Right atrium auricular region (tissue), 2 donors: ENCODE data around the gene PARP11. TPM values are rescaled to one million over a fixed set of nuclear protein-coding genes. Genes with fewer than 3 reads are reported as not detected.

Experiments
- DNase-seq: peaks from one replicate; pipeline ENCODE4 v3.0.0-alpha.2; 2019; ENCODE audit warnings: low spot score
- H3K27ac ChIP-seq, 2 donors: fragments of 200-600 bp; sonication (generic); 1 replicate in 1 of 2; 2 replicates in 1 of 2; pipeline ENCODE4 v1.5.1; 2016 to 2019
- H3K27me3 ChIP-seq, 2 donors: fragments of 200-600 bp; sonication (generic); one replicate each; pipeline versions ENCODE4 v1.5.1 to v1.6.0; 2017 to 2019
- H3K36me3 ChIP-seq: fragments of 200-600 bp; sonication (generic); one replicate; pipeline ENCODE4 v1.5.1; 2016
- H3K4me1 ChIP-seq, 2 donors: fragments of 200-600 bp; sonication (generic); one replicate each; pipeline versions ENCODE4 v1.5.1 to v1.6.0; 2017 to 2019
- H3K4me3 ChIP-seq, 2 donors: fragments of 200-600 bp; sonication (generic); 1 replicate in 1 of 2; 2 replicates in 1 of 2; pipeline ENCODE4 v1.5.1; 2017 to 2019; ENCODE audit warnings: mild to moderate bottlenecking in 1 of 2, moderate library complexity in 1 of 2
- H3K9me3 ChIP-seq, 2 donors: fragments of 200-600 bp; sonication (generic); one replicate each; pipeline ENCODE4 v1.5.1; 2019
- total RNA-seq, 2 donors: library from RNA; depleted of rRNA; stranded (reverse); fragments of >200 nt; gene quantifications; one replicate each; pipeline ENCODE4 v1.1.0, GENCODE V29; 2016
- TF ChIP-seq, protein P1 (sequence below), 2 donors: fragments of 200-600 bp; sonication (generic); IDR thresholded peaks; one replicate each; pipeline ENCODE4 v1.5.1; 2019; ENCODE audit warnings: antibody characterized with exemption in 2 of 2

Gene PARP11
- total RNA-seq, 2 donors from 2014 or later = 2.6 to 2.9 TPM

DNA sequence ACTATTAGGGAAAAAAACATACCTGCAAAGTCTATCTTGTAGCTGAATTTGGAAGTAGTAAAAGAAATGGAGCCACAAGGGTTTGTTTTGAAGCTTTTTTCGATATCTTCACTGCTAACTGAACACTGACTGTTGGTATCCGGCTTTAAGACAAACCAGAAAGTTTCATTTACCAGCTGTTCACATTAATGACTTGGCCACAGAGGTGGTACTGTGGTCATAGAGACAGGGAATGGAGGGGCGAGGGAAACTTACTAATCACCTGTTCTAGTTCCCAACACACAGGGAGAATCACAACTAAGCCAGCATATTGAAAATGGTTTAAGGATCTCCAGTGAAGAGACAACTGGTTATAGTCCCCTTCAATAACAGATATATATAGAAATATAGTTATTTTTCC is 44.3 kb downstream of the PARP11 start:
- Histone ChIP-seq H3K4me3 (no peak overlapping the region), H3K4me1 (peaks cover 0 to 8% of the 10 kb centered on the region in 2 donors), H3K27me3 (no peaks in the 10 kb centered on the region), H3K27ac (no peak overlapping the region), H3K9me3 (no peaks in the 10 kb centered on the region), H3K36me3 (peaks cover 13% of the 10 kb centered on the region)
- TF ChIP-seq, protein P1, sequence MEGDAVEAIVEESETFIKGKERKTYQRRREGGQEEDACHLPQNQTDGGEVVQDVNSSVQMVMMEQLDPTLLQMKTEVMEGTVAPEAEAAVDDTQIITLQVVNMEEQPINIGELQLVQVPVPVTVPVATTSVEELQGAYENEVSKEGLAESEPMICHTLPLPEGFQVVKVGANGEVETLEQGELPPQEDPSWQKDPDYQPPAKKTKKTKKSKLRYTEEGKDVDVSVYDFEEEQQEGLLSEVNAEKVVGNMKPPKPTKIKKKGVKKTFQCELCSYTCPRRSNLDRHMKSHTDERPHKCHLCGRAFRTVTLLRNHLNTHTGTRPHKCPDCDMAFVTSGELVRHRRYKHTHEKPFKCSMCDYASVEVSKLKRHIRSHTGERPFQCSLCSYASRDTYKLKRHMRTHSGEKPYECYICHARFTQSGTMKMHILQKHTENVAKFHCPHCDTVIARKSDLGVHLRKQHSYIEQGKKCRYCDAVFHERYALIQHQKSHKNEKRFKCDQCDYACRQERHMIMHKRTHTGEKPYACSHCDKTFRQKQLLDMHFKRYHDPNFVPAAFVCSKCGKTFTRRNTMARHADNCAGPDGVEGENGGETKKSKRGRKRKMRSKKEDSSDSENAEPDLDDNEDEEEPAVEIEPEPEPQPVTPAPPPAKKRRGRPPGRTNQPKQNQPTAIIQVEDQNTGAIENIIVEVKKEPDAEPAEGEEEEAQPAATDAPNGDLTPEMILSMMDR (IDR thresholded peaks at IDR 0.05) = no peak
- no peak for DNase-seq

- DNase-seq = no peak
- H3K36me3 ChIP-seq = peaks cover 13% of the 10 kb centered on the region
- TF ChIP-seq, protein P1 (IDR thresholded peaks at IDR 0.05) = no peak
Observed at GRCh38 chr12:3827301-3828000, 45.7 kb downstream of the PARP11 start.

DNA sequence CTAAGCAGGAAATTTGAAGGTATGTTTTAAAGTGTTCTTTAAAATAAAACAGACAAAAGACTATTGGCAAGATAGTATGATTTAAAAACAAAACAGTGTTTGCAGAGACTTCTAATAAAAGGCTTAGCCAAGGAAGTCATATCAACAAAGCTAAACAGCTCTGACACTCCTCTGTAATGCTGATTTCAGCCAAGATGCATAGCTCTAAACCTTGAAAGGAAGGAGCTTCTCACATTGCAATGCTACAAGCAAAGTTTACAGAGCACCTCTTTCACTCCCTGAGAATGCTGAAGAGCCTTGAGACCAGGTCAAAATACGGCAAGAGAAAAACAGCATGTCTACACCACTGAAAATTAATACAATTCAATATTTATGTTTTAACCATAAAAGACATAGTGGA is 51.8 kb downstream of the PARP11 start:
- DNase-seq = no peak
- H3K27ac ChIP-seq = no peak overlapping the region
- no peaks in the 10 kb centered on the region for H3K9me3 ChIP-seq
- H3K4me1 ChIP-seq = no peaks in the 10 kb centered on the region
- peaks cover 24% of the 10 kb centered on the region for H3K36me3 ChIP-seq
- H3K4me3 ChIP-seq = no peak overlapping the region
- TF ChIP-seq, protein P1 (IDR thresholded peaks at IDR 0.05) = no peak
- H3K27me3 ChIP-seq = no peaks in the 10 kb centered on the region

More at GRCh38 chr12:3827301-3828000, 45.7 kb downstream of the PARP11 start:
- H3K4me1 ChIP-seq = no peaks in the 10 kb centered on the region
- no peaks in the 10 kb centered on the region for H3K9me3 ChIP-seq
- H3K4me3 ChIP-seq = no peak overlapping the region
- H3K27ac ChIP-seq = no peak overlapping the region
- H3K27me3 ChIP-seq = no peaks in the 10 kb centered on the region

GRCh38 chr12:3820122-3820521 is 53.1 kb downstream of the PARP11 start:
- Histone ChIP-seq H3K36me3 (peaks cover 11% of the 10 kb centered on the region), H3K9me3 (no peaks in the 10 kb centered on the region), H3K4me3 (no peak overlapping the region), H3K27me3 (no peaks in the 10 kb centered on the region), H3K4me1 (peaks cover 0 to 4% of the 10 kb centered on the region in 2 donors), H3K27ac (no peak overlapping the region)
- TF ChIP-seq, protein P1 (IDR thresholded peaks at IDR 0.05) = no peak
- DNase-seq = no peak

DNA sequence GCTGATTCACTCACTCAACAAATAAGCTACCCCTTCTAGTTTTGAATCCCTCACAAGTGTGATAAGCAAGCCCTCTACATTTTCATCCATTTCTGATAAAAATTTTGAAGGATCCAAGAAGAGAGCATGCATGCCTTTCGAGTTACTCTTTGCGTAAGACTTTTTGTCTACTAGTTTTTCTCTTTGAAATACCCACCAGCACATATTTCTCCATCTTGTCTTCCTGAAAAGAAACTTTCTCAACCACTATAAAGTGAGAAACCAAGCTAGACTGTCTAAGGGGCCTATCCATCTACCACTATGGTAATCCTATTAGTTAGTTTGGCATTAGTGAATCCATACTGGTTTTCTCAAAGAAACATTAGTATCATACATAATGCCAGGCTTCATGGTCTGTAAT is 56.9 kb downstream of the PARP11 start:
- Histone ChIP-seq H3K27me3 (no peaks in the 10 kb centered on the region), H3K36me3 (peaks cover 4% of the 10 kb centered on the region), H3K9me3 (no peaks in the 10 kb centered on the region), H3K4me1 (peaks cover 0 to 4% of the 10 kb centered on the region in 2 donors), H3K27ac (no peak overlapping the region), H3K4me3 (no peak overlapping the region)
- TF ChIP-seq, protein P1 (IDR thresholded peaks at IDR 0.05) = no peak
- no peak for DNase-seq
